NB4 (cell line): ENCODE measurements around the gene NCOA1.

Source experiments
- POLR2A ChIP-seq: IDR thresholded peaks from 2 replicates; pipeline ENCODE4 v1.6.1; 2011; ENCODE audit warnings: mild to moderate bottlenecking; ENCODE audit not compliant: insufficient read length; ENCODE audit errors: extremely low read depth
- TF ChIP-seq, protein P1 (sequence below): IDR thresholded peaks from one replicate; pipeline ENCODE4 v1.5.1; 2012; ENCODE audit warnings: low read depth, low read length
- TF ChIP-seq, protein P2 (sequence below): IDR thresholded peaks from 2 replicates; pipeline ENCODE4 v1.6.1; 2011; ENCODE audit warnings: low read depth, low read length

DNA sequence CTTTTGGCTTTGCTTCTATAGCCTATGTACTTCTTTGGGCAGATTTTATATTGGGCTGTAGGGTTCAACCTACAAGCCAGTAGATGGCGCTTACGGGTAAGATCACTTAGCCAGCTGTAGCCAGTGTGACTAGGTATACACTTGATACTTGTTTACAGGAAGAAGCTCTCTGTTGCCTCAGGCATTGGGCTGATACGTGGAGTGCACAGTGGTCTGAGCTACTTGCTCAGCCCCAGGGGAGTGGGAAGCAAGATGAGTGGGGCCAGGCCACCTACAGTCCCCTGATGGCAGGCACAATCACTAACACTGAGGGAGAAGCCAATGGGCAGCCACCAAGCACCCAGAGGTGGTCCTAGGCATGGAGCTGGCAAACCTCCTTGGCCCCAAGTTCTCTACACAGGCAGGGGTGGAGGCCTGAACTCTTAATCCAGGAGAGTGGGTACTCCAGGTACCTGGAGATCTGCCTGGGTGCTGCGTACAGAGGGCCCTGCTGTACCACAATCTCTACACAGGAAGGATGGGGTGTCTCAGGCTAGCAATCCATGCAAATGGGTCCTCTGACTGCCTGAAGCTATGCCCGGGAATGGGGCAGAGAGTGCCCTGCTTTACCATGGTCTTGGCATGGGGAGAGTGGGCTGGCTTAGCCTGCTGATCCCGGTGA, 122.2 kb downstream of the NCOA1 start:
- TF ChIP-seq, protein P1, sequence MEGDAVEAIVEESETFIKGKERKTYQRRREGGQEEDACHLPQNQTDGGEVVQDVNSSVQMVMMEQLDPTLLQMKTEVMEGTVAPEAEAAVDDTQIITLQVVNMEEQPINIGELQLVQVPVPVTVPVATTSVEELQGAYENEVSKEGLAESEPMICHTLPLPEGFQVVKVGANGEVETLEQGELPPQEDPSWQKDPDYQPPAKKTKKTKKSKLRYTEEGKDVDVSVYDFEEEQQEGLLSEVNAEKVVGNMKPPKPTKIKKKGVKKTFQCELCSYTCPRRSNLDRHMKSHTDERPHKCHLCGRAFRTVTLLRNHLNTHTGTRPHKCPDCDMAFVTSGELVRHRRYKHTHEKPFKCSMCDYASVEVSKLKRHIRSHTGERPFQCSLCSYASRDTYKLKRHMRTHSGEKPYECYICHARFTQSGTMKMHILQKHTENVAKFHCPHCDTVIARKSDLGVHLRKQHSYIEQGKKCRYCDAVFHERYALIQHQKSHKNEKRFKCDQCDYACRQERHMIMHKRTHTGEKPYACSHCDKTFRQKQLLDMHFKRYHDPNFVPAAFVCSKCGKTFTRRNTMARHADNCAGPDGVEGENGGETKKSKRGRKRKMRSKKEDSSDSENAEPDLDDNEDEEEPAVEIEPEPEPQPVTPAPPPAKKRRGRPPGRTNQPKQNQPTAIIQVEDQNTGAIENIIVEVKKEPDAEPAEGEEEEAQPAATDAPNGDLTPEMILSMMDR: peak; percentile 85
- no peak for TF ChIP-seq POLR2A
- TF ChIP-seq, protein P2, sequence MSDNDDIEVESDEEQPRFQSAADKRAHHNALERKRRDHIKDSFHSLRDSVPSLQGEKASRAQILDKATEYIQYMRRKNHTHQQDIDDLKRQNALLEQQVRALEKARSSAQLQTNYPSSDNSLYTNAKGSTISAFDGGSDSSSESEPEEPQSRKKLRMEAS: no peak
